ENCODE data around the gene PARVA. TPM values are rescaled to one million over a fixed set of nuclear protein-coding genes. Genes with fewer than 3 reads are reported as not detected.

PARVA gene
- total RNA-seq, 1 experiment from 2014 or later, result 46.4 TPM

GRCh38 chr11:12456651-12457579, 79.5 kb downstream of the PARVA start:
- DNase-seq (ENCODE audit: low read depth), result peak; percentile 28

- no peak for DNase-seq (ENCODE audit: low read depth)
Measured at GRCh38 chr11:12458042-12458441, 80.7 kb downstream of the PARVA start.

GRCh38 chr11:12459374-12459773, 82.0 kb downstream of the PARVA start:
- no peak for DNase-seq (ENCODE audit: low read depth)

GRCh38 chr11:12459865-12460444, 82.6 kb downstream of the PARVA start:
- DNase-seq (ENCODE audit: low read depth), result no peak

- DNase-seq (ENCODE audit: low read depth), result peak; percentile 36
Measured at GRCh38 chr11:12460466-12460865, 83.1 kb downstream of the PARVA start.

GRCh38 chr11:12461516-12461915, 84.1 kb downstream of the PARVA start:
- DNase-seq (ENCODE audit: low read depth), result peak; percentile 40

- DNase-seq (ENCODE audit: low read depth), result no peak
Measured at GRCh38 chr11:12464303-12464702, 86.9 kb downstream of the PARVA start.

GRCh38 chr11:12465332-12465731, 88.0 kb downstream of the PARVA start:
- no peak for DNase-seq (ENCODE audit: low read depth)

- no peak for DNase-seq (ENCODE audit: low read depth)
Measured at GRCh38 chr11:12467610-12468009, 90.2 kb downstream of the PARVA start.

GRCh38 chr11:12469451-12469850, 92.1 kb downstream of the PARVA start:
- no peak for DNase-seq (ENCODE audit: low read depth)

- DNase-seq (ENCODE audit: low read depth), result no peak
Measured at GRCh38 chr11:12470236-12470635, 92.9 kb downstream of the PARVA start.

- no peak for DNase-seq (ENCODE audit: low read depth)
Measured at GRCh38 chr11:12472401-12473005, 95.1 kb downstream of the PARVA start.

GRCh38 chr11:12473381-12473780, 96.0 kb downstream of the PARVA start:
- no peak for DNase-seq (ENCODE audit: low read depth)

GRCh38 chr11:12474871-12475270, 97.5 kb downstream of the PARVA start:
- no peak for DNase-seq (ENCODE audit: low read depth)

GRCh38 chr11:12478743-12479142, 101.4 kb downstream of the PARVA start:
- no peak for DNase-seq (ENCODE audit: low read depth)

- no peak for DNase-seq (ENCODE audit: low read depth)
Measured at GRCh38 chr11:12480401-12480800, 103.0 kb downstream of the PARVA start.

GRCh38 chr11:12482839-12483238, 105.5 kb downstream of the PARVA start:
- DNase-seq (ENCODE audit: low read depth), result no peak

- no peak for DNase-seq (ENCODE audit: low read depth)
Measured at GRCh38 chr11:12483604-12484003, 106.2 kb downstream of the PARVA start.

GRCh38 chr11:12485328-12485727, 108.0 kb downstream of the PARVA start:
- no peak for DNase-seq (ENCODE audit: low read depth)

GRCh38 chr11:12489246-12489772, 111.9 kb downstream of the PARVA start:
- DNase-seq (ENCODE audit: low read depth), result no peak

- peak; percentile 41 for DNase-seq (ENCODE audit: low read depth)
Measured at GRCh38 chr11:12494699-12495098, 117.3 kb downstream of the PARVA start.

All from M059J (cell line).